C4-2B (cell line): ENCODE data around the gene TSHZ3.

Experiments
- CTCF ChIP-seq: fragments of 450-650 bp; conservative IDR thresholded peaks from 2 replicates; pipeline ENCODE4 v1.5.1; 2017; ENCODE audit warnings: mild to moderate bottlenecking
- ZFX ChIP-seq: fragments of 450-650 bp; IDR thresholded peaks from 2 replicates; pipeline ENCODE4 v1.6.1; 2017

GRCh38 chr19:31352782-31353651 lies 3.8 kb upstream of the TSHZ3 start:
- no peak for TF ChIP-seq CTCF
- no peak for TF ChIP-seq ZFX
